ENCODE data around the gene ALOX15B.
A peak's percentile ranks its signal among the peaks of the same experiment; 100 is the strongest.
"Not testable (repeated sequence)": the region's sequence is repeated elsewhere in the genome, so short reads cannot be mapped to it uniquely, and the experiment has no call there.

Gene ALOX15B

DNA sequence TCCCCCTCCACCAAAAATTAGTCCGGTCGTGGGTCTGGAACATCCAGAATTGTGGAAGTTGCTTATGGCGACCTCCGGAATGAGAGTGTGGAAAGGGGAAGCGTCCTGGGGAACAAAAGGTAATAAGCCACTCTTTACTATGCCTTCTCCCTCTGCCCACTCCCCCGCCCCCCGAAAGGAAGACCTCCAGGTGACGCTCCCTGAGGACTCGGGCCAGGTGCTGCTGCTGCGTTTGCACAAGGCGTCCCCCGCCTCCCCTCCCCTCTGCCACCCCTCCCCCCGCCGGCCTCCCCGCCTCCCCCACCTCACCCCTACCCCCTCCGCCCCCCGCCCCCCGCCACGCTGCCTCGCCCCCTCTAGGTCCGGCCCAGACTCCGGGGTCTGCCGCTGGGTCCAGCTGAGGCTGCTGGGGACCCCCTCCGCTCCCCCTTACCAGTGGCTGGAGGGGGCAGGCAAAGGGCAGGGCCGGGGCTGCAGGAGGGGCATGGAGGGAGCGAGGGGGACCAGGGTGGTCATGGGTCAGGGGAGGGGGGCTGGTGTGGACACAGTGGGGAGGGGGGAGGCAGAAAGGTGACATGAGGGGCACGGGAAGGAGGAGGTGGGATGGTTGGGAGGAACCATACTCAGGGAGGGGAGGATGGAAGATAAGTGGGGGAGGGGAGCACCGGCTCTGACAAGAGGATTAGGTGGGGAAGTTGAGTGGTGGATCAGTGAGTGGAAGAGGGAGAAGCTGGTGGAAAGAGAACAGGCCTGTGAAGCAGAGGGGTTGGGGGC, 25.1 kb downstream of the ALOX15B start:
- DNase-seq: no peak

DNA sequence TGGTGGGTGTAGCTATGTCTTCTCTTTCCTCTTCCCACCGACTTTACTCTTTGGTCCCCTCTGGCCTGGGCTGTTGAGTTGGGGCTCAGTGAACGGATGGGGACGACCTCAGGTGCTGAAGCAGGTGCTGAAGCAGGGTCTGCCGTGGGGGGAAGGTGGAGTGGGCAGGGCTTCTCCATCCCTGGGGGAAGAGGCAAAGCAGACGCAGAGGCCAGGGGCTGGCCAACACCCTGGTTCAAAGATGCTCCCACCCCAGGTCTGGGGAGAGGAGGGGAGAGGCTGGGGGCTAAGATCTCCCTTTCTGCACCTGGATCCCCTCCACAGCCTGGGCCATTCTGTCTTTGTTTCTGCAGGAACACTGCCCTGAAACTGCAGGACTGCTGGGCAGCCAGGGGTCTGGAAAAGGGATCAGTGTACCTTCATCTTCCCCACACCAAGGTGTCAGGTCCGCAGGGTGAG, 25.7 kb downstream of the ALOX15B start:
- DNase-seq: no peak

DNA sequence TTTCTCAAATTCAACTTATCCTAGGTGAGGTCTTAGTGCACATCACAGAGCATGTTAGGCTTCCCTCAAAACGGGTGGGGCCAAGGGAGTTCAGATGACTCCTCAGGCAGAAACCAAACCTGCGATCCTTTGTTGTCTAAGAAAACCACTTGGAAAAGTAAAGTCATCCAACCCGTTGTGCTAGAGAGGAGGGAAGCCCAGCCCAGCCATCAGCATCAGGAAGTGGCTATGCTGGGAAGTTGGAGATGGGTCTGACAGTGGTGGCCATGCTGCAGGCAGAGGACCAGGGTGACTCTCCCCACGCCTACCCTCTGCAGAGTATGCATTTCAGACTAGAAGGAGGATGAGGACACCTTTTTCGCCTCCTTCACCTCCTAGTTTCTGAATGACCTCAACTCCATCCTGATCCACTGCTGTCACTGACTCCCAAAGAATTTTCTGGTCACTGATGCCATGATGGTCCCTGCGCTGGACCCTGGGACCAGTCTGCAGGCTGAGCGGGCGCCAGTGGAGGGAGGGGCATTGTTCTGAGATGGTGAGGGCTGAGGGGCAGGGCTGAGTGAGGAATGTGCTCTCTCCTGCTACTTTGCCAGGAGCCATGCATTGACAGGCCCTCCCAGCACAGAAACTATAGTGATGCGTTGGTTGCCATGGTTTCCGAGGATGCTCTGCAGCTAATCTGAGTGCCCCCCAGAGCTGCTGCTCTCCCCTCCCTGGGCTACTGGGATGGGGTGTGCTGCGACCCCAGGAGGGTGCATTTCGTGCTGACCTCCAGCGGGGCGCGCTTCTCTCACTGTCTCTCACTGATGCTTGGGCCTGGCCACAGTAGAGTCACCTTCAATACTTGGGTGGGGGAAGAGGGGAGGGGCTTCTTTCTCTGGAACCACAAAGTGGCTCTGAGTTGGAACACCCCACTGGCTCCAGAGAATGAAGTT, 28.2 kb downstream of the ALOX15B start:
- no peak for DNase-seq

DNA sequence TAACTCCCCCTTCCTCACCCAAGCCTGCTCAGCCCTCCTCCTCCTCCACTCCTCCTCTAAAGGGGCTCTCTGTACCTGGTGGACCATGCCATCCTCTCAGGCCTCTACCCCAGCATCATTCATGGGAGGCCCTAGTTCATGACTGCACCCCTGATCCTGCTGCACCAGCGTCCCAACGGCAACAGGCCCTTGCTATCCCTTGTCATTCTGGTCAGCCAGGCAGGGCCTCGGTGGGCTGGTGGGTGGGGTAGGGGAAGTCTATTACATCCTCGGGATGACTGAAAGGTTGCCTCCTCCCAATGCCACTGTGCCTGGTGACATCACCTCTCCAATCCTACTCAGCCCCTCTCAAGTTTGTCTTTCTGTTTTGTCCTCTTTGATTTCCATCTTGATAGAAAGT, 28.9 kb downstream of the ALOX15B start:
- no peak for DNase-seq

DNA sequence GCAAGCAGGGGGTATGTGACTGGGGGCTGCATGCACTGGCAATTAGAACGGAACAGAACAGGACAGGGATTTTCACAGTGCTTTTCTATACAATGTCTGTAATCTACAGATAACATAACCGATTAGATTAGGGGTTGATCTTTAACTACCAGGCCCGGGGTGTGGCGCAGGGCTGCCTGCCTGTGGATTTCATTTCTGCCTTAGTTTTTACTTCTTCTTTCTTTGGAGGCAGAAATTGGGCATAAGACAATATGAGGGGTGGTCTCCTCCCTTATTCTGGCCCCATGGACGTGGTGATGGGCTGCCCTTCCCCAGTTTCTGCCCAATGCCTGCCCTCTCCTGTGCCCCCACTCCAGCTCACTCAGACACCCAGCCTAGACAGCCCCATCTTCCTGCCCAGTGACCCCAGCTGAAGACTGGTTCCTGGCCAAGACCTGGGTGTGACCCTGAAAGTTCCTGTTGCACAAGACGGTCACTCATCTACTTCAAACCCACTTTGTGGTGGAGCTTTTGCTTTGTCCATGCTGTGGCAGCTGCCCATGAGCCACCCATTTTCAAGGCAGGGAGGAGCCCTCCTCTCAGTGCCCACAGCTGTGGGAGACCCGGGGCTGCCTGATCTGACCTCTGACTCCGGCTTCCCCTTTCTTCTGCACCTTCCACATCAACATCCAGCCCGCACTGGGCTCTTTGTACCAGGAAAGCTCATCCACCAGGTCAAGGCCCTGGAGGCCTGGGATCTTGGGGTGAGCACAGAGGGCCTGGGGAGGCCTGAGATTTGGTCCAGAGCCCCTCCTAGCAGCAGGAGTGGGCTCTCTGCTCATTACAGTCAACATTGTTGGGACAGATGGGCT, 30.1 kb downstream of the ALOX15B start:
- no peak for DNase-seq

DNA sequence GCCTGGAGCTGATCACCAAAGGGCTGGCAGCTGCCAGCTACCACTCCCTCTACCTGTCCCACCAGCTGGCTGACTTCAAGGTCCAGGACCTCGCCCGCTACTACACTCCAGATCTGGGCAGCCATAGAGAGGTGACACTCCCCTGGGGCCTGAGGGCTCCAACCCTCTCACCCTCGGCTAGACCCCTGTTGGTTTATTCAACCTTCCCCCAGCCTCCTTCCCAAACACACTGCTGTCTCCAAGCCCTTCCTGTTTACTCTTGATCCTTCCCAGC, 30.7 kb downstream of the ALOX15B start:
- DNase-seq: no peak

DNA sequence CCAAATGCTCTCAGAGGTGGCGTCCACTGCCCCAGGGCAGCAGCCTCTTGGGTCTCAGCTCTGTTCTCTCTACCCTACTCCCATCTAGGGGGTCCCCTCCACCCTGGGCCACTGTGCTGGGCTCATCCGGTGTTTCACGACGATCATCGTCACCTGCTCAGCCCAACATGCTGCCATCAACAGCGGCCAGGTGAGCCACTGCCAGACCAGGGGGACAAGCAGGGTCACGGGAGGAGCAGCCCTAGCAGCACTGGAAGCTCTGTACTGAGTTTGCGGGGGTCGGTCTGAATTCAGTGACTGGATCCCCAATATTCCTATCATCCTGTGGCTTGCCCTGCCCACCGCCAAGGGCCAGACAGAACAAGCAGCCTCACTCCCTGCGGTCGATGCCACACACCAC, 32.6 kb downstream of the ALOX15B start:
- no peak for DNase-seq

DNA sequence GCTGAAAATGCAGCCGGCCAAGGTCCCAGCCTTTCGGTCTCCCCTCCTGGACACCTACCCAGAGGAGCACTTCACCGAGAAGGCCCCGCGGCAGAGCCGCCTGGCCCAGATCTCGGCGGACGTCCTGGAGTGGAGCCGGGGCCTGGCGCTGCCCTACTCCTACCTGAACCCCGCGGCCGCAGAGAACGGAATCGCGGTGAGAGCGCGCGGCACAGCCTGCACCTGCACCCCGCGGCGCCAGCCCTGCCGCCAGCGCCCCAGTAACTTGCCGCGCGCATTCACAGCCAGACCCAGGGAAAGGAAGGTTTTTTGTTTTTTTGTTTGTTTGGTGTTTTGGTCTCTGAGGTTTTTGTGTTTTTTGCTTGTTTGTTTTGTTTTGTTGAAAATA, 33.5 kb downstream of the ALOX15B start:
- no peak for DNase-seq

DNA sequence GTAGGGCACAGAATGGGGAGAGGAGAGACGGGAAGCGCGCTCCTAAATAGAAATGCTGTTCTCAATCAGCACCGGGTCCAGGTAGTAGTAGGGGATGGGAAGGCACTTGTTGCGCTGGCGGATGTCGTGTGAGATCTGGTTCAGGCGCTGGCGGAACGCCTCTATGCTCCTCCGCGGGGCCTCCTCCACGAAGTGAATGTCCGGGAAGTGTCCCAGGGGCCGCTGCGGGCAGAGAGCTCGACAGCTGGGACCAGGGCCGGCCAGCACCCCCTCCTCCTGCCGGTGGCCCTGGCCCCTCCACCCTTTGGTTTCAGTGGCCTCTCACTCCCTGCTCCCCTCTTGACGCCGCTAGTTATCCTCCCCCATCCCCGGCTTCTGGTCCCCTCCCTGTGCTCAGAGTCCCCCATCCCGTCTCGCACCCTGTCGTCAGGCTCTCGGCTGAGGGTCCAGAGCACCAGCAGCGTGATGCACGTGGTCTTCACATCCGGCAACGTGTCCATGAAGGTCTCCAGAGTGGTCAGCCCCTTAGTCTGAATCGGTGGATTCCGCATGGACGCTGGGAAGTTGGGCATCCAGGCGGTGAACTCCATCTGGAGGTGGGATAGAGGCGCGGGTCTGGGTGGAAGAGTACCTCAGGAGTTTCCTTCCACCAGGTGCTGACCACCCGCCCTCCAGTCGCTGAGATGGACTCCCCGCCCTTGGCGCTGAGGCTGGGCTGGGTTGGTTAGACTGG, 34.0 kb downstream of the ALOX15B start:
- DNase-seq: no peak

DNA sequence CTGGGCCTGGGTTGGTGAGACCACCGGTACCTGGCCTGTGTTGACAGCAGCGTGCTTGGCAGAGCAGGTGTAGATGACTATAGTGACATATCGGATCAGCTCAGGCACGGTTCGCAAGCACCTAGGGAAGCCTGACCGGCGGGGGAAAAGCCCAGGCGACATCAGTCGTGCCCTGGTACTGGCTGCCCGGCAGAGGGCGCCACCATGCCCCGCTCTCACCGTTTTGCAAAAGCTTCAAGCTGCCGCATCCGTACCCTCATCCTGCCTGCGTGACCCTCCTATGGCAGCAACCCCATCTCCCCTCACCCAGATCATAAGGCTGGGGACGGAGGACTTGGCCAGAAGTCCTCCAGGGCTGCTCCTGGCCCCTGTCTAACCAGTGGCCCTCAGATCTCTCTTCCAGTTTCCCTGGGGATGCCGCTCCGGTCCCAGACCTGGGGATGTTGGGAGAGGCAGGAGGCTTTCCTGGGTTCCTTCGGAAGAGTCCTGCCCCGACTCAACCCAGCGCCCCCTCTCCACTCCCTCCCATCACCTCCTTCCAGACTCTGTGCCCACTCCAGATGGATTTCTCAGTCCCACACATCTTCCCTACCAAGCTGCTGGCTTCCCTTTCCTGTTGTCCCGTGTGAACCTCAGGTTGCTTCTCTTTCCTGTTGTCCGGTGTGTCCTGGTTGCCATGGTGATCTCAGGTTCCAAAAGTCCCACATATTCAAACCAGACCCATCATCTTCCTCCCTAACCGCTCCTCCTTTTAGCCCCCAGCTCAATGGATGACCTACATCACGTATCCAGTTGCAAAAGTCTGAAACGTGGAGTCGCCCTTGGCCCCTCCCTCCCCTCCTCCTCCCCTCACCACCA, 35.0 kb downstream of the ALOX15B start:
- peak; percentile 25 for DNase-seq

DNA sequence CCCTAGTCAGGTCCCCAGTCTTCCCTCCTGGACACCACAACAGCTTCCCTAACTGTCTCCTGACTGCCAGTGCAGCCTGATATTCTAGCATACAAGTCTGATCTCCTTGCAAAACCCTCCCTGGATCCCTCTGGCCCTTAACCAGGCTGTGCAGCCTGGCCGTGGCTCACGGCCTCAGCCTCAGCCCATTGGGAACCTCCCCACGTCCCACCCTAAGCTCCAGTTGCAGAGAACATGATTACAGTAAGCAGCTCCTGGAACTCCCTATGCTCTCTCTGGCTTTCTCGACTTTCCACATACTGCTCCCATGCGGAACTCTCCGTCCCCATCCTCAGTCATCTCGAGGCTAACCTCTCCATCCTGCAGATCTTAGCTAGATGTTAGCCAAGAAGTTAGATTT, 35.7 kb downstream of the ALOX15B start:
- no peak for DNase-seq

DNA sequence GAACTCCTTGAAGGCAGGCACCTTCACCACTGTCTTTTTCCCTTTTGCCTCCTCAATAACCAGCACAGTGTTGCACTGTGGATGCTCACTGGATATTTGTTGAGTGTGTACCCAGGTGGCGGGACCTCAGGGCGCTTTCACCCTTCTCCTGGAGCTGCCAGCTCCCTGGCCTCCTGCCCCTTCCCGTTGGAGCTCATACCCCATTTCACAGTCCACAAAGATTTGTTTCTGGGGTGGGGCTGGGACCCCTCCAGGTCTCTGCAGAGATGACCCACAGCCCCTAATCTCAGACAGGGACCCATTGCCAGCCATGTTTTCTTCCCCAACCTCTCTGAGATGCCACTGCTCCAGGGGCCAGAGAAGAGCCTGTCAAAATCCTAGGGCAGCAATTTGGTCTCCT, 36.2 kb downstream of the ALOX15B start:
- DNase-seq: no peak

DNA sequence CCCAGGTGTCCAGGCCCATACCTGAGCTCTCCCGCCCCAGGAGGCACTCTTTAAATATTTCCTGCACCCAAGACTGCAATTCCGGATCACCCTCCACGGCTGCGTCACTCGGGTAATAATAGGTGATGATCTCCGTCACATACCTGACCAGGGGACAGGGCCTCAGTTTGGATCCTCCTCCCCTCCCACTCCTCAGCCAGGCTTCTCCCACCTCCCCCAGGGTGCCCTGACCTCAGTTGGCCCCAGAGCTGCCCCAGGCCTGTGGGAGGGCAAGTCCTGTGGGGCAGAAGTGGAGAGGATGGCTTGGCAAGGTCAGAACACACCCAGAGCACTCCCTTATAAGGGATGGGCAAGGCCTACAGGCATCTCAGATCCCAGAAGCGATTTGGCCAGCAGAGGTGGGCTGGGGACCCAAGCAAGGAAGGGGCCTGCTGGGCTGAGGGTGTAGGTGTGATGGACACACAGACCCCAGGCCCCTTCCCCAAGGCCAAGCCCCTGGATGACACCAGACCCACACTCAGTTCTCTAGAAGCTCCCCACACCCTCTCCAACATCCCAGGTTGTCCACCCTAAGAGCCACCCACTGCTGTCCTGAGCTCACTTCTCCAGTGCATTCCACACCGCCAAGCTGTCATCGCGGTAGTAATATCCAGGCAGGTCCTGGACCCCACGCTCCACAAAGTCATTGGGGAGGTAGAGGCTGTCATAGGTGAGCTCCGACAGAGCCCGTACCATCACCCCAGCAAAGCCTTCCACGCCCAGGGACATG, 36.9 kb downstream of the ALOX15B start:
- DNase-seq: no peak

DNA sequence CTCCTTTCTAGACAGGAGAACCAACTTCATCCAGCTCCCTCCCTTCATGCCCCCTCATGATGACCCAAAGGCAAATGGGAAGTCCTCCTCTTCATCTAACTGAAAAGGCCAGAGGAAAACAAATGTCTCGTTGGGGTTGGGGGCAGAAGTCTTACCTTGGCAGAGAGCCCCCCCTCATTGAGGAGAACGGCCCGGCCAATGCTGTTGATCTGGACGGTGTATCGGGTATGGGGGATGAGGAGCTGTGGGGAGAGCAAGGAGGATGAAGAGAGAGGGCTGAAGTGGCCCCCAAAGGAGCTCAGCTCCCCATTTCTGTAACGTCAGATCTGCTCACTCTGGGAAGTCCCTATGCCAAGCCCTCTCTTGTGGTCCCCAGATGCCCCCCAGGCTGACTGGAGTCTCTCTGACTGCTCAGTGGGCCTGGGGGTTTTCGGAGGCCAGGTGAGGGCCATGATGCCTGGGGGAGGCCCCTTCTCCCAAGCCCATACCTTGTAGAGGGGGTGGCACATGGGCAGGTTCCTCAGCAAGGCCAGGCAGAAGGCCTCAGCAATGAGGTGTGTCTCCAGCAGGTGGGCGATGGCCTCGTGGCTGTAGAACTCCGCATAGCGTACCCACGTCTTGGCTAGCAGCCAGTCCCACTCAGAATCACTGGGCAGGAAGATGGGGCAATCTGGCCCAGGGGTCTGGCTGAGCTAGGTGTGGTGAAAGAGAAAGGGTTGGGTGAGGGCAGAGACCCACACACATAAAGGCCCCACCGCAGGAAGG, 37.8 kb downstream of the ALOX15B start:
- no peak for DNase-seq

DNA sequence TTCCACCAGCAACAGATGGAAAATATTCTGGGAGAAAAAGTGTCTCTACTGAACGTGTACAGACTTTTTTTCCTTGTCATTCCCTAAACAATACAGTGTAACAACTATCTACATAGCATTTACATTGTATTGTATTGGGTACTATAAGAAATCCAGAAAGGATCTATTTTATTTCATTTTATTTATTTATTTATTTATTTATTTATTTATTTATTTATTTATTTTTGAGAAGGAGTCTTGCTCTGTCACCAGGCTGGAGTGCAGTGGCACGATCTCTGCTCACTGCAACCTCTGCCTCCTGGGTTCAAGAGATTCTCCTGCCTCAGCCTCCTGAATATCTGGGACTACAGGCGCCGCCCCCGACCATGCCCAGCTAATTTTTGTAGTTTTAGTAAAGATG, 39.1 kb downstream of the ALOX15B start:
- not testable (repeated sequence) for DNase-seq

DNA sequence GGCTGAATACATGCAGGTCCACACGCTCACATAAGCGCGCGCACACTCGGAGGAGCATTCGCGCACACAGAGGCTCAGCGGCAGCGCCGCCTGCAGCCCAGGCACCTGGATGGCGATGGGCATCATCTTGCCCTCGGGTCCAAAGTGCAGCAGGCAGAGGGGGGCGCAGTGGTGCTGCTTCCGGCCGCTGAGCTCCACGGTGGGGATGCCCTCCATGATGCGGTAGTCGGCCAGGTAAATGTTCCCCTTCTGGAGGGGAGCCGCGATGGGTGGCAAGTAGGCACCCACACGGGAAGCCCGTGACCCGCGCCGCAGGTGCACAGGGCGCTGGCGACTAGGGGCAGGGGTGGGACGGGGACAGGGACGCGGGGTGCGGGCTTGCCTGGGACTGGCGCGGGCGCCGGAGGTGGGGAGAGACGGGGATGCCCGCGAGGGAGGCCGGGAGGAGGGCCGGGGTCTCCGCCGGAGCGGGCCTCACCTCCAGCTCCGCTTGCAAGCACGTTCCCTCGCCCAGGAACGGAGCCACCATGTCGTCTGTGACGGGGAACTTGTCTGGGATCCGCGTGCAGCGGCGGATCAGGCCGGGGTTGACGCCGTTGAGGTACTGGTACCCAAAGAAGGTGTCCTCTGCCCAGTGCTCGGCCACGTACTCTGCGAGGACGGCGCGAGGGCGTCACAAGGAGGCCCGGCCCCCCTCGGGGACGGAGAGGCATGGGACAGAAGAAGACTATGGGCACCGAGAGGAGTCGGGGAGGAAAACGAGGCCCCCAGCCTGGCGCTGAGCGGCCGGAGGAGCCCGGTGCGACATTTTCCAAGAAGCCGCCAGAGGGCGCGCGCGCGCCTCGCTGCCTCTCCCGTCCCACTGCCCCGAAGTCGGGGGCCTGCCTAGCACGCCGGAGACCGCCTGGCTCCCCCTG, 40.7 kb downstream of the ALOX15B start:
- DNase-seq: peak; percentile 64

DNA sequence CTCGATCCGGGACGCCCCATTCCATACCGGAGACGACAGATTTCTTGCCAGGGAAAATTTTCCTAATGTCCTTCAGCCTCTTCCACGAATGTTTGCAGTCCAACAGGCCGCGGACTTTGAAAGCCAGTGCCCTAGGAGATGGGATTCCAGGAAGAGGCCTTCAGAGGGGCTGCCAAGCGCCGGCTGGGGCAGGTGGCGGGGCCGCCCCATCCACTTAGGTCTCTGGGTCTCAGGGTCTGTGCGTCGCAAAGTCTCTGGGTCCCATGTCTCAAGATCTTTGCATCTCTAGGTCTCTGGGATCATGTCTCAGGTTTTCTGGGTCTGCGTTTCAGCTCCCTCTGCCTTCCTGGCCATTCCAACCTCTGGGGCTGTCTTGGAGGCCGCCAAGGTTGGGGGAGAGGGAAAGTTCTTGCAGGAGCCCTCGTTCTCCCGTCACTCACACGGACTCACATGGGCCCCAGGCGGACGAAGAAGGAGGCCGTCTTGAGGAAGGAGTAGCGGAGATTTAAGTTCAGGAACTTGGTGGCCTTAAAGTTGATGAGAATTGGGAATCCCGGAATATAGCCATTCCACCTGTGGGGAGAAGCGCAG, 41.4 kb downstream of the ALOX15B start:
- DNase-seq: no peak

DNA sequence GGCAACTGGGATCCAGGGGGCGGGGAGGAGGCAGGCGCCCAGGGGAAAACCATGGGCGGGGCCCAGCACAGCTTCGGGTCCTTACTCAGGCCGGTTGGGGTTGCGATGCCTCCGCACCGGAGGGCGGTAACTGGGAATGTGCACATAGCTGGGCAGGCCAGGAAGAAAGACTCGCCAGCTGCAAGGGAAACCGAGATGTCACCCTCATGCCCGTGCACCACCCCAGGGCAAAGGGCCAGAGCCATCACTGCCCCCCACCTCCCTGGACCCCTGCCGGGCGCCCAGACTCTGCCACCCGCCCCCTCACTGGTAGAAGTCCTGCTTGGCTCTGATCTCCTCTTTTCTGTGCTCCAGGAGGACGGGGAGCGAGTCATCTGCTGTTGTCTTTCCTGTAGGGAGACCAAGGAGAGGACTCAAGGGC, 42.0 kb downstream of the ALOX15B start:
- no peak for DNase-seq

DNA sequence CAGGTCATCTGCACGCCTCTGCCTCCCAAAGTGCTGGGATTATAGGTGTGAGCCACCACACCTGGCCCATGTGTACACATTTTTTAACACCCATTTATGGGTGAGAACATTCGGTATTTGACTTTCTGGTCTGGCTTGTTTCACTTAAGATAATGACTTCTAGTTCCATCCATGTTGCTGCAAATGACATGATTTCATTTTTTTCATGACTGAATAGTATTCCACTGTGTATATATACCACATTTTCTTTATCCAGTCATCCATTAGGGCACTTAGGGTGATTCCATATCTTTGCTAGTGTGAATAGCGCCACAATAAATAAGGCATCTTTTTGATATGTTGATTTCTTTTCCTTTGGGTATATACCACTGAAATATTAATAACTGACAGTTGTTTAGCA, 43.0 kb downstream of the ALOX15B start:
- no peak for DNase-seq
